ENCODE results near the gene PCDHB11.
"Not testable (repeated sequence)": the region's sequence is repeated elsewhere in the genome, so short reads cannot be mapped to it uniquely, and the experiment has no call there.

DNA sequence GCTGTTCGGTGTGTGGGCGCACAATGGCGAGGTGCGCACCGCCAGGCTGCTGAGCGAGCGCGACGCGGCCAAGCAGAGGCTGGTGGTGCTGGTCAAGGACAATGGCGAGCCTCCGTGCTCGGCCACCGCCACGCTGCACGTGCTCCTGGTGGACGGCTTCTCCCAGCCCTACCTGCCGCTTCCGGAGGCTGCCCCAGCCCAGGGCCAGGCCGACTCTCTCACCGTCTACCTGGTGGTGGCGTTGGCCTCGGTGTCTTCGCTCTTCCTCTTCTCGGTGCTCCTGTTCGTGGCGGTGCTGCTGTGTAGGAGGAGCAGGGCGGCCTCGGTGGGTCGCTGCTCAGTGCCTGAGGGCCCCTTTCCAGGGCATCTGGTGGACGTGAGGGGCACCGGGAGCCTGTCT lies 19.6 kb upstream of the PCDHB11 start:
- not testable (repeated sequence) for TF ChIP-seq POLR2A, POLR2AphosphoS5 (IDR thresholded peaks at IDR 0.05)

Data from upper lobe of left lung (tissue), 4 donors.